H9 (cell line): ENCODE data around the gene WSCD1. TPM values are rescaled to one million over a fixed set of nuclear protein-coding genes. Genes with fewer than 3 reads are reported as not detected.
A peak's percentile ranks its signal among the peaks of the same experiment; 100 is the strongest.

Source experiments
- DNase-seq: peaks from one replicate; pipeline ENCODE4 v3.0.0-alpha.2; 2017
- H2AFZ ChIP-seq: one replicate; pipeline ENCODE4 v1.6.1; 2013; ENCODE audit warnings: mild to moderate bottlenecking, low read length, control low read depth, moderate library complexity
- H2AK5ac ChIP-seq: 2 replicates; pipeline ENCODE4 v1.6.1; 2013; ENCODE audit warnings: low read length, control low read depth, mixed read lengths; ENCODE audit not compliant: insufficient read length
- H2BK120ac ChIP-seq: one replicate; pipeline ENCODE4 v1.6.1; 2013; ENCODE audit warnings: low read depth, mild to moderate bottlenecking, low read length, control low read depth, inconsistent platforms; ENCODE audit not compliant: poor library complexity, severe bottlenecking
- H2BK12ac ChIP-seq: 2 replicates; pipeline ENCODE4 v1.6.1; 2013; ENCODE audit warnings: low read length, control low read depth, mixed read lengths, low read depth; ENCODE audit not compliant: insufficient read length
- H2BK15ac ChIP-seq: 2 replicates; pipeline ENCODE4 v1.6.1; 2013; ENCODE audit warnings: low read depth, low read length, control low read depth
- H2BK20ac ChIP-seq: one replicate; pipeline ENCODE4 v1.6.1; 2013; ENCODE audit warnings: low read depth, mild to moderate bottlenecking, low read length, control low read depth, inconsistent platforms; ENCODE audit not compliant: poor library complexity, severe bottlenecking
- H2BK5ac ChIP-seq: 2 replicates; pipeline ENCODE4 v1.6.1; 2013; ENCODE audit warnings: low read length, control low read depth, mixed read lengths; ENCODE audit not compliant: insufficient read length
- H3K14ac ChIP-seq: 2 replicates; pipeline ENCODE4 v1.6.1; 2013; ENCODE audit warnings: low read length, control low read depth; ENCODE audit not compliant: insufficient read depth
- H3K18ac ChIP-seq: 2 replicates; pipeline ENCODE4 v1.6.1; 2013; ENCODE audit warnings: low read depth, mild to moderate bottlenecking, mixed read lengths, low read length, control low read depth; ENCODE audit not compliant: insufficient read length
- H3K23ac ChIP-seq: 2 replicates; pipeline ENCODE4 v1.6.1; 2013; ENCODE audit warnings: low read length, control low read depth, mixed read lengths, low read depth; ENCODE audit not compliant: insufficient read length
- H3K23me2 ChIP-seq: 2 replicates; pipeline ENCODE4 v1.6.1; 2013; ENCODE audit warnings: low read depth, mild to moderate bottlenecking, mixed read lengths, low read length, control low read depth; ENCODE audit not compliant: insufficient read length, poor library complexity, severe bottlenecking
- H3K27ac ChIP-seq: 2 replicates; pipeline ENCODE4 v1.5.1; 2013; ENCODE audit warnings: low read length, control low read depth, mixed read lengths, low read depth; ENCODE audit not compliant: insufficient read length
- H3K27me3 ChIP-seq: 2 replicates; pipeline ENCODE4 v1.6.1; 2013; ENCODE audit warnings: low read length, control low read depth, inconsistent platforms; ENCODE audit not compliant: insufficient read depth
- H3K4ac ChIP-seq: 2 replicates; pipeline ENCODE4 v1.6.1; 2013; ENCODE audit warnings: low read depth, mild to moderate bottlenecking, control low read depth, inconsistent platforms, low read length, moderate library complexity
- H3K4me1 ChIP-seq: 2 replicates; pipeline ENCODE4 v1.6.1; 2013; ENCODE audit warnings: low read length, control low read depth, inconsistent platforms; ENCODE audit not compliant: insufficient read depth
- H3K4me2 ChIP-seq: 2 replicates; pipeline ENCODE4 v1.6.1; 2013; ENCODE audit warnings: low read length, control low read depth, mixed read lengths; ENCODE audit not compliant: insufficient read length, insufficient read depth
- H3K56ac ChIP-seq: 2 replicates; pipeline ENCODE4 v1.6.1; 2013; ENCODE audit warnings: low read depth, mild to moderate bottlenecking, mixed read lengths, low read length, control low read depth; ENCODE audit not compliant: insufficient read length
- H3K79me1 ChIP-seq: 2 replicates; pipeline ENCODE4 v1.6.1; 2013; ENCODE audit warnings: low read depth, mild to moderate bottlenecking, moderate library complexity, low read length, control low read depth, inconsistent platforms; ENCODE audit not compliant: insufficient read depth, poor library complexity, severe bottlenecking
- H3K79me2 ChIP-seq: 2 replicates; pipeline ENCODE4 v1.6.1; 2013; ENCODE audit warnings: low read length, control low read depth, inconsistent platforms; ENCODE audit not compliant: insufficient read depth
- H3K9ac ChIP-seq: 2 replicates; pipeline ENCODE4 v1.6.1; 2013; ENCODE audit warnings: low read length, control low read depth, mixed read lengths; ENCODE audit not compliant: insufficient read length; ENCODE audit errors: extremely low read depth
- H3K9me3 ChIP-seq: one replicate; pipeline ENCODE4 v1.6.1; 2013; ENCODE audit warnings: low read depth, low read length, inconsistent platforms; ENCODE audit not compliant: control insufficient read depth
- H3T11ph ChIP-seq: one replicate; pipeline ENCODE4 v1.6.1; 2013; ENCODE audit warnings: mild to moderate bottlenecking, low read length, control low read depth, inconsistent platforms
- H4K20me1 ChIP-seq: one replicate; pipeline ENCODE4 v1.6.1; 2013; ENCODE audit not compliant: control insufficient read depth, insufficient read length, insufficient read depth
- H4K5ac ChIP-seq: 2 replicates; pipeline ENCODE4 v1.6.1; 2013; ENCODE audit warnings: low read depth, mild to moderate bottlenecking, mixed read lengths, low read length, control low read depth; ENCODE audit not compliant: insufficient read length
- H4K8ac ChIP-seq: replicated peaks from 2 replicates; pipeline ENCODE4 v1.6.1; 2013; ENCODE audit warnings: low read length, control low read depth, mixed read lengths, low read depth; ENCODE audit not compliant: insufficient read length
- H4K91ac ChIP-seq: 2 replicates; pipeline ENCODE4 v1.6.1; 2013; ENCODE audit warnings: low read depth, mild to moderate bottlenecking, moderate library complexity, mixed read lengths, low read length, control low read depth; ENCODE audit not compliant: insufficient read length
- H3K27ac Mint-ChIP-seq, 3 experiments: 2 replicates in 2 of 3; 3 replicates in 1 of 3; pipeline ENCODE4 v1.8.0; 2020 to 2021; ENCODE audit warnings: mixed read lengths in 3 of 3, mild to moderate bottlenecking in 1 of 3, moderate library complexity in 1 of 3
- H3K27me3 Mint-ChIP-seq: 2 replicates; pipeline ENCODE4 v1.8.0; 2021; ENCODE audit warnings: low read depth, mild to moderate bottlenecking, moderate library complexity, mixed read lengths
- H3K36me3 Mint-ChIP-seq, 3 experiments: 2 replicates in 2 of 3; 3 replicates in 1 of 3; pipeline ENCODE4 v1.8.0; 2020 to 2021; ENCODE audit warnings: low read depth in 3 of 3, mixed read lengths in 3 of 3; ENCODE audit not compliant: insufficient read depth in 1 of 3
- H3K4me1 Mint-ChIP-seq, 2 experiments: 2 replicates each; pipeline ENCODE4 v1.8.0; 2020; ENCODE audit warnings: mixed read lengths in 2 of 2
- H3K4me3 Mint-ChIP-seq, 2 experiments: 2 replicates in 1 of 2; 3 replicates in 1 of 2; pipeline ENCODE4 v1.8.0; 2020 to 2021; ENCODE audit warnings: mild to moderate bottlenecking in 2 of 2, mixed read lengths in 2 of 2, moderate library complexity in 1 of 2
- H3K9me3 Mint-ChIP-seq, 2 experiments: 2 replicates in 1 of 2; 3 replicates in 1 of 2; pipeline ENCODE4 v1.8.0; 2020; ENCODE audit warnings: mild to moderate bottlenecking in 2 of 2, mixed read lengths in 2 of 2, moderate library complexity in 1 of 2
- CTCF ChIP-seq: fragments of 200-600 bp; sonication (generic); conservative IDR thresholded peaks from 3 replicates; pipeline ENCODE4 v1.8.0; 2021; ENCODE audit warnings: antibody characterized with exemption, mild to moderate bottlenecking
- WGBS: extraction: QIAGEN DNeasy Blood & Tissue Kit; methylation state at CpG from one replicate; pipeline ENCODE4 v1.1.7; 2013; ENCODE audit warnings: missing lambda C conversion rate, low lambda C conversion rate, mixed read lengths; ENCODE audit not compliant: insufficient read length; ENCODE audit errors: extremely low coverage; 5-methylcytosine and 5-hydroxymethylcytosine counted together
- total RNA-seq: library from RNA; stranded (reverse); gene quantifications from 2 replicates; pipeline ENCODE4 v1.2.1, GENCODE V29; 2021

The WSCD1 gene
- total RNA-seq, 1 experiment from 2014 or later = 33.6 TPM

- Histone ChIP-seq H3K27ac (no peak overlapping the region), H3K23ac (no peak overlapping the region), H3T11ph (no peak overlapping the region), H2AK5ac (no peak overlapping the region), H4K8ac (no peak overlapping the region), H2AFZ (no peak overlapping the region), H3K18ac (no peak overlapping the region), H2BK15ac (no peak overlapping the region), H2BK120ac (no peak overlapping the region), H2BK12ac (no peak overlapping the region), H3K4ac (no peak overlapping the region), H3K9ac (no peak overlapping the region), H3K23me2 (no peaks in the 10 kb centered on the region), H4K20me1 (no peaks in the 10 kb centered on the region), H3K9me3 (no peaks in the 10 kb centered on the region), H3K79me2 (no peaks in the 10 kb centered on the region), H3K56ac (no peak overlapping the region), H3K4me1 (no peaks in the 10 kb centered on the region), H4K91ac (no peak overlapping the region), H4K5ac (no peak overlapping the region), H2BK5ac (no peak overlapping the region), H3K4me2 (no peak overlapping the region), H2BK20ac (no peak overlapping the region), H3K27me3 (no peaks in the 10 kb centered on the region), H3K14ac (no peak overlapping the region), H3K79me1 (no peaks in the 10 kb centered on the region)
- peaks cover 20 to 40% (median 33%) of the 10 kb centered on the region in 3 experiments; a peak in 6 of 7 replicates for H3K36me3 Mint-ChIP-seq
- H3K4me3 Mint-ChIP-seq = no peak overlapping the region
- H3K27me3 Mint-ChIP-seq = no peaks in the 10 kb centered on the region
- DNase-seq = no peak
- peak overlapping the region; percentile 18 to 89 (median 80); a peak in 1 of 7 replicates for H3K27ac Mint-ChIP-seq
- H3K4me1 Mint-ChIP-seq = peaks cover 20 to 23% of the 10 kb centered on the region in 2 experiments
- no CpG with 5 or more reads among the region's 28 CpGs for WGBS
- no peaks in the 10 kb centered on the region for H3K9me3 Mint-ChIP-seq
- TF ChIP-seq CTCF = no peak
These were observed 16.6 kb downstream of the WSCD1 start for GRCh38 chr17:6086603-6087400.
